SK-N-MC (cell line): ENCODE data around the gene ACCS.

Source experiments
- EZH2 ChIP-seq: fragments of 200-600 bp; sonication (generic); IDR thresholded peaks from one replicate; pipeline ENCODE4 v1.6.1; 2017; ENCODE audit warnings: antibody characterized with exemption
- FOXP2 ChIP-seq: optimal IDR thresholded peaks from 2 replicates; pipeline ENCODE3; 2011; ENCODE audit warnings: mild to moderate bottlenecking, moderate library complexity; ENCODE audit not compliant: insufficient read depth; ENCODE audit errors: extremely low read length, control extremely low read depth
- POLR2AphosphoS5 ChIP-seq: IDR thresholded peaks from 2 replicates; pipeline ENCODE4 v1.6.1; 2012; ENCODE audit warnings: mild to moderate bottlenecking, low read depth, low read length, borderline replicate concordance

GRCh38 chr11:44133335-44133946 is 67.4 kb downstream of the ACCS start:
- no peak for TF ChIP-seq EZH2
- no peak for TF ChIP-seq POLR2AphosphoS5
- TF ChIP-seq FOXP2, result no peak
